GM12878 (cell line): ENCODE measurements around the gene AKAP12. TPM values are rescaled to one million over a fixed set of nuclear protein-coding genes. Genes with fewer than 3 reads are reported as not detected.

Source experiments
- ATAC-seq: fragments of 200-7000 bp; cut with Tn5 transposase; 3 replicates; pipeline ENCODE4 v1.9.1; 2020; ENCODE audit warnings: mild to moderate bottlenecking, moderate library complexity
- BruUV-seq: library from RNA; stranded (reverse); fragments of 400-500 nt; replicated peaks from 2 replicates; lab custom pipeline; 2021; lab: Mats Ljungman, UMichigan
- CTCF ChIA-PET: fragments of 300-600 bp; sonication (Branson Sonifier 250); formaldehyde crosslinking; extraction: SDS; loops from one replicate; lab custom pipeline; 2021; ENCODE audit warnings: inconsistent platforms; lab: Yijun Ruan, JAX
- POLR2A ChIA-PET: fragments of 350-600 bp; formaldehyde crosslinking; extraction: SDS; loops from one replicate; lab custom pipeline; 2021; ENCODE audit warnings: inconsistent platforms; lab: Charles Lee
- RAD21 ChIA-PET: fragments of 300-600 bp; sonication (Branson Sonifier 250); formaldehyde crosslinking; loops from one replicate; lab custom pipeline; 2023; ENCODE audit warnings: antibody characterized with exemption; ENCODE audit not compliant: unreplicated experiment; lab: Charles Lee
- SMC1A ChIA-PET: fragments of 300-600 bp; sonication (Branson Sonifier 250); formaldehyde crosslinking; loops from one replicate; lab custom pipeline; 2023; ENCODE audit not compliant: unreplicated experiment, uncharacterized antibody; lab: Charles Lee
- DNase-seq: peaks from one replicate; pipeline ENCODE4 v3.0.0-alpha.2; 2011; ENCODE audit warnings: low read depth, low spot score
- FAIRE-seq: peaks from 3 replicates; lab custom pipeline; 2011; peaks lifted over from hg19 to GRCh38; lab: Jason Lieb, UNC
- H2AFZ ChIP-seq: 2 replicates; pipeline ENCODE4 v1.6.0; 2011; ENCODE audit warnings: low read depth, low read length, control low read depth; ENCODE audit not compliant: control insufficient read depth
- H3K27ac ChIP-seq: 2 replicates; pipeline ENCODE4 v1.5.1; 2011; ENCODE audit warnings: control low read depth; ENCODE audit not compliant: control insufficient read depth, insufficient read depth
- H3K27me3 ChIP-seq, 2 experiments: replicated peaks in 1 of 2; 2 replicates each; pipeline versions ENCODE4 v1.6.0 to v1.6.1; 2011; ENCODE audit warnings: low read length in 1 of 2; ENCODE audit not compliant: control insufficient read depth in 2 of 2, insufficient read depth in 2 of 2
- H3K36me3 ChIP-seq, 2 experiments: 2 replicates each; pipeline ENCODE4 v1.5.1; 2011; ENCODE audit warnings: low read length in 1 of 2; ENCODE audit not compliant: control insufficient read depth in 2 of 2, insufficient read depth in 2 of 2
- H3K4me1 ChIP-seq: 2 replicates; pipeline ENCODE4 v1.6.1; 2011; ENCODE audit warnings: mild to moderate bottlenecking, low read length, moderate library complexity, mixed read lengths; ENCODE audit not compliant: control insufficient read depth, insufficient read depth
- H3K4me2 ChIP-seq: 2 replicates; pipeline ENCODE4 v1.6.0; 2011; ENCODE audit warnings: control low read depth; ENCODE audit not compliant: control insufficient read depth, insufficient read depth
- H3K4me3 ChIP-seq: fragments of 200-600 bp; sonication (generic); 2 replicates; pipeline ENCODE4 v1.5.1; 2016
- H3K79me2 ChIP-seq: 2 replicates; pipeline ENCODE4 v1.6.0; 2011; ENCODE audit warnings: low read length; ENCODE audit not compliant: control insufficient read depth, insufficient read depth
- H3K9ac ChIP-seq: 2 replicates; pipeline ENCODE4 v1.8.0; 2011; ENCODE audit warnings: low read length, control low read depth, mixed read lengths; ENCODE audit not compliant: control insufficient read depth, insufficient read depth
- H3K9me3 ChIP-seq: replicated peaks from 3 replicates; pipeline ENCODE4 v1.5.1; 2011; ENCODE audit warnings: mild to moderate bottlenecking, low read length; ENCODE audit not compliant: control insufficient read depth, insufficient read depth
- H4K20me1 ChIP-seq: 2 replicates; pipeline ENCODE4 v1.6.0; 2011; ENCODE audit not compliant: control insufficient read depth, insufficient read depth
- CREM ChIP-seq: IDR thresholded peaks from 2 replicates; pipeline ENCODE4 v1.6.1; 2014; ENCODE audit warnings: antibody characterized with exemption, low read depth
- EED ChIP-seq: sonication (generic); IDR thresholded peaks from 2 replicates; pipeline ENCODE4 v1.6.1; 2016; ENCODE audit warnings: antibody characterized with exemption, low read depth
- ETV6 ChIP-seq, 2 experiments: fragments of 450-650 bp in 1 of 2; IDR thresholded peaks in 1 of 2; conservative IDR thresholded peaks in 1 of 2; 2 replicates each; pipeline ENCODE4 v1.6.1; 2014; ENCODE audit warnings: antibody characterized with exemption in 1 of 2, borderline replicate concordance in 1 of 2, low read depth in 1 of 2, mild to moderate bottlenecking in 1 of 2, moderate library complexity in 1 of 2
- FOXK2 ChIP-seq: fragments of 450-650 bp; IDR thresholded peaks from 2 replicates; pipeline ENCODE4 v1.6.1; 2017; ENCODE audit warnings: mild to moderate bottlenecking, moderate library complexity
- KAT2A ChIP-seq: conservative IDR thresholded peaks from 2 replicates; pipeline ENCODE4 v1.6.1; 2011; ENCODE audit warnings: low read depth, low read length; ENCODE audit not compliant: control insufficient read depth
- MTA3 ChIP-seq: IDR thresholded peaks from 2 replicates; pipeline ENCODE4 v1.6.1; 2012; ENCODE audit warnings: low read length, inconsistent platforms, borderline replicate concordance
- MYC ChIP-seq: IDR thresholded peaks from 2 replicates; pipeline ENCODE4 v1.6.1; 2011; ENCODE audit warnings: mild to moderate bottlenecking, low read length, moderate library complexity, inconsistent platforms; ENCODE audit not compliant: insufficient read depth, insufficient replicate concordance, insufficient read length, severe bottlenecking
- NFYA ChIP-seq: IDR thresholded peaks from 2 replicates; pipeline ENCODE4 v1.6.1; 2011; ENCODE audit warnings: low read depth, mild to moderate bottlenecking, low read length, improper control_type of control experiment, borderline replicate concordance
- REST ChIP-seq: IDR thresholded peaks from 2 replicates; pipeline ENCODE4 v1.6.1; 2012; ENCODE audit warnings: mild to moderate bottlenecking, low read depth, low read length
- SMC3 ChIP-seq: IDR thresholded peaks from 2 replicates; pipeline ENCODE4 v1.6.1; 2011; ENCODE audit warnings: low read length, improper control_type of control experiment, borderline replicate concordance
- YY1 ChIP-seq: IDR thresholded peaks from 2 replicates; pipeline ENCODE4 v1.6.1; 2011; ENCODE audit warnings: low read depth, mild to moderate bottlenecking, low read length
- ZBTB11 ChIP-seq: fragments of 450-650 bp; formaldehyde crosslinking; IDR thresholded peaks from 2 replicates; pipeline ENCODE4 v1.5.0; 2022; ENCODE audit warnings: mild to moderate bottlenecking, missing genetic modification characterization
- WGBS: methylation state at CpG from one replicate; pipeline ENCODE4 v1.1.6; 2016; ENCODE audit warnings: low lambda C conversion rate; ENCODE audit not compliant: insufficient replicate concordance, insufficient coverage; ENCODE audit errors: missing lambda C conversion rate; 5-methylcytosine and 5-hydroxymethylcytosine counted together
- in situ Hi-C: fragments of 300-500 bp; cut with MboI; formaldehyde crosslinking; loops from 9 replicates; pipeline ENCODE4 v1.14.3; 2018; ENCODE audit warnings: mixed read lengths
- intact Hi-C: fragments of 100-400 bp; cut with micrococcal nuclease; formaldehyde crosslinking; loops from one replicate; pipeline ENCODE4 v1.14.2; 2022; ENCODE audit not compliant: unreplicated experiment
- polyA plus RNA-seq, 11 experiments: library from polyadenylated mRNA; depleted of rRNA in 4 of 11; unstranded in 6 of 11; stranded (reverse) in 5 of 11; fragments of >200 nt; fragmentation: Nextera tagmentation in 4 of 11; fragmentation: Illumina TruSeq in 1 of 11; extraction: Ambion mirVana in 4 of 11; extraction: Trizol in 1 of 11; gene quantifications; 1 replicate in 1 of 11; 2 replicates in 10 of 11; pipeline versions ENCODE4 v1.2.1 to v1.2.3, GENCODE V29; 2011 to 2016; ENCODE audit warnings: inconsistent platforms in 2 of 11, missing spikeins in 2 of 11, low read depth in 1 of 11
- total RNA-seq, 4 experiments: library from RNA; depleted of rRNA in 3 of 4; stranded (reverse); fragments of >200 nt in 3 of 4; fragmentation: Illumina TruSeq in 1 of 4; extraction: Trizol in 1 of 4; gene quantifications; 2 replicates each; pipeline versions ENCODE4 v1.2.1 to v1.2.3, GENCODE V29; 2013 to 2021
- TF ChIP-seq, protein P1 (sequence below): IDR thresholded peaks from 2 replicates; pipeline ENCODE4 v1.6.1; 2012; ENCODE audit warnings: low read depth, low read length, improper control_type of control experiment
- TF ChIP-seq, protein P2 (sequence below): fragments of 450-650 bp; IDR thresholded peaks from 2 replicates; pipeline ENCODE4 v1.6.1; 2017; ENCODE audit warnings: mild to moderate bottlenecking

Gene AKAP12
- total and polyA plus RNA-seq, 10 of the 15 experiments (the other 5 are each of a cell fraction or from before 2014, with no cell fraction given): under 0.01 to 0.72 (median 0.06) TPM; not detected in 4

GRCh38 chr6:151341476-151342195 is 101.9 kb downstream of the AKAP12 start:
- Histone ChIP-seq H3K9me3 (no peaks in the 10 kb centered on the region), H3K4me2 (no peak overlapping the region), H3K4me1 (no peaks in the 10 kb centered on the region), H3K36me3 (no peaks in the 10 kb centered on the region), H3K27me3 (no peaks in the 10 kb centered on the region), H3K79me2 (no peaks in the 10 kb centered on the region), H3K4me3 (no peak overlapping the region), H3K27ac (no peak overlapping the region), H3K9ac (no peak overlapping the region), H2AFZ (no peak overlapping the region), H4K20me1 (no peaks in the 10 kb centered on the region)
- ChIA-PET CTCF (interaction anchor here (1.3 kb wide), 1 partner anchor 15 kb away, joined by 3 read pairs; no protein-coding TSS in a partner anchor), POLR2A (no interaction called here), SMC1A (interaction anchor here (1.0 kb wide), 1 partner anchor 9 kb away, joined by 3 read pairs; no protein-coding TSS in a partner anchor), RAD21 (no interaction called here)
- no peak for ATAC-seq
- no peak for DNase-seq
- FAIRE-seq: no peak
- WGBS: 84% methylated on average over 49 of the region's 52 CpGs
- intact Hi-C loops: no loop called here
- in situ Hi-C loops: no loop called here
- BruUV-seq: no TSS peak
- TF ChIP-seq ZBTB11 (CRISPR knock-in tag): no peak
- no peak for TF ChIP-seq FOXK2
- no peak for TF ChIP-seq ETV6 (conservative IDR thresholded peaks at IDR 0.05 in 1 of 2, IDR thresholded peaks at IDR 0.05 in 1 of 2; ENCODE audit: borderline replicate concordance in 1 of 2, low read depth in 1 of 2)
- TF ChIP-seq REST: no peak
- no peak for TF ChIP-seq MTA3
- TF ChIP-seq, protein P1, sequence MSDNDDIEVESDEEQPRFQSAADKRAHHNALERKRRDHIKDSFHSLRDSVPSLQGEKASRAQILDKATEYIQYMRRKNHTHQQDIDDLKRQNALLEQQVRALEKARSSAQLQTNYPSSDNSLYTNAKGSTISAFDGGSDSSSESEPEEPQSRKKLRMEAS: no peak
- no peak for TF ChIP-seq YY1
- TF ChIP-seq NFYA: no peak
- TF ChIP-seq EED: no peak
- no peak for TF ChIP-seq CREM
- no peak for TF ChIP-seq KAT2A
- TF ChIP-seq, protein P2, sequence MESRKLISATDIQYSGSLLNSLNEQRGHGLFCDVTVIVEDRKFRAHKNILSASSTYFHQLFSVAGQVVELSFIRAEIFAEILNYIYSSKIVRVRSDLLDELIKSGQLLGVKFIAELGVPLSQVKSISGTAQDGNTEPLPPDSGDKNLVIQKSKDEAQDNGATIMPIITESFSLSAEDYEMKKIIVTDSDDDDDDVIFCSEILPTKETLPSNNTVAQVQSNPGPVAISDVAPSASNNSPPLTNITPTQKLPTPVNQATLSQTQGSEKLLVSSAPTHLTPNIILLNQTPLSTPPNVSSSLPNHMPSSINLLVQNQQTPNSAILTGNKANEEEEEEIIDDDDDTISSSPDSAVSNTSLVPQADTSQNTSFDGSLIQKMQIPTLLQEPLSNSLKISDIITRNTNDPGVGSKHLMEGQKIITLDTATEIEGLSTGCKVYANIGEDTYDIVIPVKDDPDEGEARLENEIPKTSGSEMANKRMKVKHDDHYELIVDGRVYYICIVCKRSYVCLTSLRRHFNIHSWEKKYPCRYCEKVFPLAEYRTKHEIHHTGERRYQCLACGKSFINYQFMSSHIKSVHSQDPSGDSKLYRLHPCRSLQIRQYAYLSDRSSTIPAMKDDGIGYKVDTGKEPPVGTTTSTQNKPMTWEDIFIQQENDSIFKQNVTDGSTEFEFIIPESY: no peak
- TF ChIP-seq MYC: no peak
- TF ChIP-seq SMC3: no peak
